DMS79 (cell line): ENCODE measurements around the gene LRFN3.
A peak's percentile ranks its signal among the peaks of the same experiment; 100 is the strongest.
"Not testable (repeated sequence)": the region's sequence is repeated elsewhere in the genome, so short reads cannot be mapped to it uniquely, and the experiment has no call there.

Source experiments
- DNase-seq: peaks from one replicate; lab custom pipeline; 2025; lab: John Stamatoyannopoulos, UW

The LRFN3 gene

DNA sequence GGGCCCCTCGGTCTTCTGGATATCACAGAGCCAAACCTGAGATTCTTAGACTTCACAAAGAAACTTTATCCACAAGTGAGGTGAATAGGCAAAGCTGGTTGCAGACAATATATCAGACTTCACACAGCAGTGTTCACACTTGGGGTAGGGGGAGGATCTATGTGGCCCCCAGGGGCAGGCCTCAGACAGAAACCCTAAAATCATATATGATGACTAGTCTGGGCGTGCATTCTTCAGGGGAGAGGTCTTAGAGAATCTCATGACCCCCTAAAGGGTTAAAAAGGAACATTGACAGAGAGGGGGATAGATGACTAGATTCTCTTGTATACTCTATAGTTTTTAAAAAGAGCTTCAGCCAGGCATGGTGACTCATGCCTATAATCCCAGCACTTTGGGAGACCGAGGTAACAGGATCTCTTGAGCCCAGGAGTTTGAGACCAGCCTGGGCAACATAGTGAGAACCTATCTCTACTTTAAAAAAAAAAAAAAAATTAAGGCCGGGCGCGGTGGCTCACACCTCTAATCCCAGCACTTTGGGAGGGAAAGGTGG, 30.9 kb upstream of the LRFN3 start:
- DNase-seq, result no peak

DNA sequence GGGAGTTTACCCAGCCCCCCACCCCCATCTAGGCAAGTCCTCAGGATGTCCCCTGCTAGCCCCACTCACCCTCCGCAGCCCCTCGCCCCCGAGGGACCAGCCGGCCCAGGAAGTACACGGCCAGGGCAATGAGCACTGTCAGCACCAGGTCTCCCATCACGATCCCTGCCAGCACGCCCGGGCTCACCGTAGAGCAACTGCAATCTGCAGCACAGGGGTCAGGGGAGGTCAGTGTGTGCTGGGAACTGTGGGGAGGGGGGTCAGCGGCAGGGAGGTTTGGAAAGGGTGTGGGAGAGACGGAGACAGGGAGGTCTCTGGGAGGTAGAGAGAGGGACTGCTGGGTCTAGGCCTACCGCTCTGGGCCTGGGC, 28.8 kb upstream of the LRFN3 start:
- no peak for DNase-seq

DNA sequence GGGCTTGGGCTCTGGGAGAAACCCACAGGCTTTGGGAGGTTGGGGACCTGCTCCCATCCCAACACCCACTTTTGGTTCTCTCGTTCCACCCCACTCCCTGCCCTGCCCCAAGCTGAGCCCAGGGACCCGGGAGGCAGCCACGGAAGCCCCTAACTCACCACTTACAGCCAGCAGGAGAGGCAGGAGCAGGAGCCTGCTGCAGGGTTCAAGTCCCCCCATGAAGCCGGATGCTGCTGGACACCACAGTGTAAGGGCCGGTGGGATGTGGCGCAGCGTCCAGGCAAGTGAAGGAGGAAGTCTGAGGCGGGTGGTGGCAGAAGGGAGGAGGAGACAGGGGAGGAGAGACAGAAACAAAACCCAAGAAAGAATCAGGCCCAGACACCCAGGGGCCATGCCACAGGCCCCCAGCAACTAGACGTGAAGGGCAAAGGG, 28.1 kb upstream of the LRFN3 start, which contains the start of gene TYROBP:
TSS of gene TYROBP (minus strand) at position 286 of the 432 bp plus-strand sequence. CDS start at position 219, 67 bp downstream.
- DNase-seq, result no peak

DNA sequence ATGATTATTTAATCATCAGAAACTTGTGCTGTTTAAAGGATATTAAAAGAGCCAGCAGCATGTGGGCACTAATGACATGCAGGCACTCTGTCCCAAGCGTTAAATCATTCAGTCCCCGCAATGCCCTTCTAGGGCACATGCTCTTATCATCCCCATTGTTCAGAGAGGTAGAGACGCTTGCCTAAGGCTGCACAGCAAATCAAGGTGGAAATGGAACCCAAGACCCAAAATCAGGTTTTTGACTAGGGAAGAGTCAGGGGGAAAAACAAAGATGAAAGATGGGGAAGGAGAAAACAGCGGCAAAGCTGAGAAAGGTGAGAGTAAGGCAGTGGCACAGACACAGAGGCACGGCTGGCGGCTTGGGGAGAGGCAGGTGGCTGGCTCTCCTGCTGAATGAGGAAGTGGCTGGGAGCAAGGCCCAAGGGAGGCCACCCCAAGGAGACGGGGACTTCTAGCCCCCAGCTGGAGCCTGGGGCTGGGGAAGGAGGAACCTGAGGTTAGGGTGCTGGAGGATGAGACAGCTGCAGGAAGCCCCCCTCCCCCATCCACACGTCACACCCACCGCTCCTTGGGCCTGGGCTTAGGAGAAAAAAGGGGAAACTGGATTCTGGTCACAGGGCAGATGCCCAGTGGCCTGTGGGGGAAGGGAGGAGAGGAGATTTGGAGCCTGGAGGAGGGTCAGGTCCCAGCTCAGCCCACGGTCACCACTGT, 27.0 kb upstream of the LRFN3 start:
- DNase-seq, result no peak

DNA sequence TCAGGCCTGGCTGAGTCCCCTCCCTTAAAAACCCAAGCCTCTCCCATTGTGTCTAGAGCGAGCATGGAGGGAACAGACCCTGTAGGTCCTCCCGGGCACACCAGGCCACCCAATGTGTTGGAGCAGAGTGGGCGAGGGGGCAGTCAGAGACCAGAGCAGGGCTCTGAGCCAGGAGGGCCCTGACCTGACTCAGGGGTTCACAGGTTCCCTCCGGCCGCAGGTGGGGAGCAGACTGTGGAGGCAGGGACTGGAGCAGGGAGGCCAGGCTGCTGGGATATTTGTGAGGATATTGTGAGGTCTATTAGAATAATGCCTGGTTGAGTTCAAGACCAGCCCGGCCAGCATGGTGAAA, 26.5 kb upstream of the LRFN3 start:
- no peak for DNase-seq

DNA sequence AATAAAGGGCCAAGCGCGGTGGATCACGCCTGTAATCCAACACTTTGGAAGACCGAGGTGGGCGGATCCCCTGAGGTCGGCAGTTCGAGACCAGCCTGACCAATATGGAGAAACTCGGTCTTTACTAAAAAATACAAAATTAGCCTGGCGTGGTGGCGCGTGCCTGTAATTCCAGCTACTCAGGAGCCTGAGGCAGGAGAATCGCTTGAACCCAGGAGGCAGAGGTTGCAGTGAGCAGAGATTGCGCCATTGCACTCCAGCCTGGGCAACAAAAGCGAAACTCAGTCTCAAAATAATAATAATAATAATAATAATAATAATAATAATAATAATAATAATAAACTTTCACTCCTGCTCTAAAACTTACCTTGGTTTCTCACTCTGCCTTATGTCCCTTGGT, 25.8 kb upstream of the LRFN3 start:
- not testable (repeated sequence) for DNase-seq

DNA sequence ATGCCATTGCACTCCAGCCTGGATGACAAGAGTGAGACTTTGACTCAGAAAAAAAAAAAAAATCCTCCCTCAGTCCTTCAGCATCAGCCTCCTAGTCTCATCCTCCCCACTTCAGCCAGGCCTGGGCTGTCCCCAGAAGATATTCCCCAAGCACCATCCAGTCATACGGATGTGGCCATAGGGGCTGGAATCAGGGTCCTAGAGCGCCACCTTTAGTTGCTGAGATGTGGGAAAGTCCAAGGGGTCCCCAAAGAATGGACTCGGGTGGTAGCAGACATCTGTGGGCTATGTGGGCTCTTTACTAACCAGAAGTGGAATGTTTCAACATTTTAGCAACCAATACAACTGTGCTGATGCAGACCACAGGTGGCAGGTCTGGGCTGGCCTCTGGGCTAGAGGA, 25.0 kb upstream of the LRFN3 start:
- no peak for DNase-seq

DNA sequence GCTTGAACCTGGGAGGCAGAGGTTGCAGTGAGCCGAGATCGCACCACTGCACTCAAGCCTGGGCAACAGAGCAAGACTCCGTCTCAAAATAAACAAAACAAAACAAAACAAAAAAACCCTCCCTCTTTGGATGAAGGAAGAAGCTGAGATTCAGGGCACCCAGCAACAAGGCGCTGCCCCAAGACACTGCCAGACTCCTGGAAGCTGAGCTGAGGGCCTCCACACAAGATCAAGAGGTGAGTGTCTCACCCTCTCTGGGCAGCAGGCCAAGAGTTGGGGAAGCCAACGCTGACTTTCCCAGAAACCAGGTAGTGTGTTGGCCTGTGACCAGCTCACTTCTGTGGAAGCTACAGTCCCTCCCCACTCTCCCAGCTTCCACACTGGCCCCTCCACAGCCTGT, 24.4 kb upstream of the LRFN3 start:
- peak; percentile 54 for DNase-seq

DNA sequence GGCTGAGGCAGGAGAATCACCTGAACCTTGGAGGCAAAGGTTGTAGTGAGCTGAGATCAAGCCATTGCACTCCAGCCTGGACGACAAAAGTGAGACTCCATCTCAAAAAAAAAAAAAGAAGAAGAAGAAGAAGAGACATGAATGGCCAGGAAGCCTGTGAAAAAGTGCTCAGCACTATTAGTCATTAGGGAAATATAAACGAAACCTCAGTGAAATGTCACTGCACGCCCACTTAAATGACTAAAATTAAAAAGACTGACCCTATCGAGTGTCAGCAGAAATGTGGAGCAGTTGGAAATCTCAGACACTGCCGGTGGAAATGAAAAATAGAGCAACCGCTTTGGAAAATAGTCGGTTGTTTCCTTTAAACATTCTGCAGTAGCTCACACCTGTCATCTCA, 22.6 kb upstream of the LRFN3 start:
- DNase-seq, result no peak

DNA sequence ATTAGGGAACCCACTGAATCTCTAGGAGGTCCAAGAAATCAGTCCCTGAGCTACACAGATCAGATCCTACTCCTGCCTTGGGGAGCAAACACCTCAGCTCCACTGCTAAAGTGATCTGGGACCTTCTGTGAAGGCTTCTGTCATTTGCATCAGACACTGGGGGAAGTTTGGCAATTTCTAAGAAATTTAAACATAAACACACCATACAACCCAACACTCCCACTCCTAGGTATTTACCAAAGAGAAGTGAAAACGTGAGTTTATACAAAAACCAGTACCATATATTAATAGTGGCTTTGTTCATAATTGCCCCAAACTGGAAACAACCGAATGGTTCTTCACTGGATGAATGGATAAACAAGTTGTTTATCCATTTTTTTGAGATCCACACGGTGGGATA, 20.7 kb upstream of the LRFN3 start:
- no peak for DNase-seq

DNA sequence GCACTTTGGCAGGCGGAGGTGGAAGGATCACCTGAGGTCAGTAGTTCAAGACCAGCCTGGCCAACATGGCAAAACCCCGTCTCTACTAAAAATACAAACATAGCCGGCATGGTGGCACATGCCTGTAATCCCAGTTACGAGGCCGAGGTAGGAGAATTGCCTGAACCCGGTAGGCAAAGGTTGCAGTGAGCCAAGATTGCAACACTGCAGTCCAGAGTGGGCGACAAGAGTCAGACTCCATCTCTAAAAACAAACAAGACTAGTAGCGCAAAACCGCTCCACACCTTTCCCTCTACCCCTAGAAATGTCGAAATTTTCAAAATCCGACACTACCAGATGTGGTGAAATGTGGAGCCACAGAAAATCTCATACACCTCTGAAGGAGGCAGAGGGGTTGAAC, 16.9 kb upstream of the LRFN3 start:
- DNase-seq, result no peak

DNA sequence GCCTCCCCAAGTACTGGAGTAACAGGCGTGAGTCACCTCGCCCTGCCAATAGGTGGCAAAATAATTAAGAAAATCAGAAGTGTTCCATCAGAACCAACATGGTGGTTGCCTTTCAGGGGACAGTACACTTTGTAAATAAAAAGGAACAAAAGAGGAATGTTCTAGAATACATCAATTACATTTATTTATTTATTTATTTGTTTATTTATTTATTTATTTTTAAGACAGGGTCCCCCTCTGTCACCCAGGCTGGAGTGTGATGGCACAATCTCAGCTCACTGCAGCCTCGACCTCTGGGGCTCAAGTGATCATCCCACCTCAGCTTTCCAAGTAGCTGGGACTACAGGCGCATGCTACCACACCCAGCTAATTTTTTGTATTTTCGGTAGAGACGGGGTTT, 15.2 kb upstream of the LRFN3 start:
- DNase-seq, result no peak

DNA sequence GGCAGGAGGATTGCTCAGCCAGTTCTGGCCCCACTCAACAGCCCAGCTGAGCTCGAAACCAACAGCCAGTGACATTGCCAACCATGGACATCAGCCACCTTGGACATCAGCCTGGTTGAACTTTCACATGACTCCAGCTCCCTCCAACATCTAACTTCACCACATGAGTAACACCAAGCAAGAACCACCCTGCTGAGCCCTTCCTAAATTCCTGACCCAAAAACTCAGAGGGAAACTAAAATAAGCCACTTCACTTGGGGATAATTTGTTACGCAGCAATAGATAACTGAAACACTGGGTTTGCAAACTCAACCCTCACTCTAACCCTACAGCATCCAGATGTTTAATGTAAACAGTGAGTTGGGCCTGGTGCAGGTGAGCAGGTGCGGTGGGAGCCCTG, 10.7 kb upstream of the LRFN3 start:
- no peak for DNase-seq

DNA sequence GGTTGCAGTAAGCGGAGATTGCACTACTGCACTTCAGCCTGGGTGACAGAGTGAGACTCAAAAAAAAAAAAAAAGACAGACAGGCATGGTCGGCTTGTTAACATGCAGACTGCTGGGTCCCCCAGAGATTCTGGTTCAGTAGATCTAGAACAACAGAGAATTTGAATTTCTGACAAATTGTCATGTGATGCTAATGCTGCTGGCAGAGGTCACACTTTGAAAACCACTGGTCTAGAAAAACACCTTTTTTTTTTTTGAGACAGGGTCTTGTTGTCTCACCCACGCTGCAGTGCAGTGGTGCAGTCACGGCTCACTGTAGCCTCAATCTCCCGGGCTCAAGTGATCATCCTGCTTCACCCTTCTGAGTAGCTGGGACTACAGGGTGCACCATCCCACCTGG, 7.7 kb upstream of the LRFN3 start:
- no peak for DNase-seq

DNA sequence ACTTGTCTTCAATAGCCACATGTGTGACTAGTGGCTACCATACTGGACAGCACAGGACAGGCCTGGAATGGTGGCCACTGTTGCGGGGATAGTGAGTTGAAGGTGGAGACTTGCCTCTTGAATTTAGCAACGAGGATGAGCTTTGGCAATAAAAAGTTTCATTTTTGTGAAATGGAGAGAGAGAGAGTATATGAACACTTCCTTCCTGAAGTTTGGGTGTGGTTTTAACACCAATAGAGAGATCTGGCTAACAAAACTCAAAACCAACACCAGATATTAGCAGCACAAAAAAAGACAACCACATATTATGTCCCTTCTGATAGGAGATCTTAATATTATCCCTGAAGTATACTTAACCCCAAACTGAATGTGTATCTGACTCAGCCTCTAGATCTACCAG, 6.3 kb upstream of the LRFN3 start:
- no peak for DNase-seq

DNA sequence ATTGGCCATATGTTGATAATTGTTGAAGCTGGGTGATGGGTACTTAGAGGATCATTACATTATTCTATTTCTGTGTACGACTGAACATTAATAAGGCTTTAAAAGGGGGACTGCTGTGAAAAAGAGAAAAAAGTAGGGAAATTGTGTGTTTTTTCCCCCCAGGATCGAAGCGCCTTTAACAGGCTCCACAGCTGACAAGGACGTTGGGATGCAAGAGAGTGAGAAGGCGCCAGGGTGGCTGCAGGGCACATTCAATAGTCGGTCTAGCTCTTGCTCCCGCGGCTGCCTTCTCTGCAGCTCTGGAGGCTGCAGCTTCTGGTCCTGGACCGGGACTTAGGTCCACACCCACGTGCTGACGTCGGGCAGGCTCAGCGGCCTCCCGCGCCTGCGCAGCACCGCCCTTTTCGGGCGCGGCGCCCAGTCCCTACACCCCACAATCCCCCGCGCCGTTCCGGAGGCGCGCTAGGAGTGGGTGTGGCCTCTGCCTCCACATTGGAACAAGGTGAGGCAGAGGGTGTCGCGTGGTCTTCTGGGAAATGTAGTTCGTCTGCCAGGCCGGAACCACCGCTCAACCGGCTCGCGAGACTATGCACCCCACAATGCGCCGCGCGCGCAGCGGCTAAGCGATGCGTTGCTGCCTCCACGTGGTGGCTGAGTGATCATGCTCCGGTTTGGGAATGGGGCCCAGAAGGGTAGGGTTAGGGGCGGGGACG, 4.9 kb upstream of the LRFN3 start:
- peak; percentile 98 for DNase-seq

DNA sequence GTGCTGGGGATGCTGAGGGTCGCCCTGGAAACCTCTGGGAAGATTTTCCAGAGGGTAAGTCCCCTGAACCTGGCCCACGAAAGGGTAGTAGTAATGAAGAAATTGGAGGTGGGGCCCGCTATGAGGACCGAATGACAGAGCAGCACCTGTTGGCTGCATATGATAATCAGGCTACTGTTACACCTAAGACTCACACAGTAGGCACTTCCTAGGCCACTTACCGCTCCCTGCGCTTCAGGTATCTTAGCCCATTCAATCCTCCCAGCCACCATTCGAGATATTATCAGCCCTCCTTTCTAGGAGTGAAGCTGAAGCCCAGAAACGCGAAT, 4.3 kb upstream of the LRFN3 start:
- DNase-seq, result no peak

DNA sequence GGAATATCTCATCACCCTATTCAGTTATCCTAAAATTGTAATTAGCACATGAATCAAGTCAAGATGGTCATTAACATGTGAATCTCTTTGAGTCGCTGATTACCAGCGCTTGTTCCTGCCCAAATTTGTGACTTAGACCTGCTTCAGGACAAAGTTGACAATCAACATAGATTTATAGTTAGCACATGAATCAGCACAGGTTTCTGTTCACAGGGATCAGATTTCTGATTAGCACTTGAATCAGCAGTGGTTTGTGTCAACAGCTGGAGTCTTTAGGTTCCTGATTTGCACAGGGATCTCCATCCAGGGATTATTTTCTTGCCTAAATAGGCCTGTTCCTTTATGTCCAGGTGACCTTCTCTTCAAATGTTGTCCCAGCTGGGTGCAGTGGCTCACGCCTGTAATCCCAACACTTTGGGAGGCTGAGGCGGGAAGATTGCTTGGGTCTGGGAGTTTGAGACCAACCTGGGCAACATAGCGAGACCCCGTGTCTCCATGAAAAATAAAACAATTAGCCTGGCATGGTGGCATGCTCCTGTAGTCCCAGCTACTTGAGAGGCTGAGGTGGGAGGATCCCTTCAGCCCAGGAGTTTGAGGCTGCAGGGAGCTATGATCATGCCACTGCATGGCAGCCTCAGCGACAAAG, 3.8 kb upstream of the LRFN3 start:
- DNase-seq, result no peak

DNA sequence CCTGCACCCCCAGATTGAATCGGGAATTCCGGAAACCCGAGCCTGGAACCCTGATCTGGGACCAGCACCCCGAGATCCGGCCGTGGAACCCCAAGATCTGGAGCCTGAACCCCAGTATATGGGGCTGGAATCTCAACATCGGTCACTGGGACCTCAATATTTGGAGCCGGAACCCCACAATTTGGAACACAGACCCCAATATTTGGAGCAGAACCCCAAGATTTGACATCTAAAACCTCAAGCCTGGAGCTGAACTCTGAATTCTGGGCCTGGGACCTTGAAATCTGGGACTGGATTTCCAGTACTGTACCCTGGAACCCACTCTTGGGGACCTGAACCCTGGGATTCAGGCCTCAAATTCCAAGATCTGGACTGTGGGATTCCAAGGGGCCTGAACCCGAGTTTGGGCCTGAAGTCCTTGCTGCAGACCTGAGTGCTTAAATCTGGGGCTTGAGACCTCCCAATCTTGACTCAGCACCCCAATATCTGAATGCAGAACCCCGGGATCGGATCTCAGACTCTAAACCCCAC, 629 bp downstream of the LRFN3 start:
- no peak for DNase-seq

DNA sequence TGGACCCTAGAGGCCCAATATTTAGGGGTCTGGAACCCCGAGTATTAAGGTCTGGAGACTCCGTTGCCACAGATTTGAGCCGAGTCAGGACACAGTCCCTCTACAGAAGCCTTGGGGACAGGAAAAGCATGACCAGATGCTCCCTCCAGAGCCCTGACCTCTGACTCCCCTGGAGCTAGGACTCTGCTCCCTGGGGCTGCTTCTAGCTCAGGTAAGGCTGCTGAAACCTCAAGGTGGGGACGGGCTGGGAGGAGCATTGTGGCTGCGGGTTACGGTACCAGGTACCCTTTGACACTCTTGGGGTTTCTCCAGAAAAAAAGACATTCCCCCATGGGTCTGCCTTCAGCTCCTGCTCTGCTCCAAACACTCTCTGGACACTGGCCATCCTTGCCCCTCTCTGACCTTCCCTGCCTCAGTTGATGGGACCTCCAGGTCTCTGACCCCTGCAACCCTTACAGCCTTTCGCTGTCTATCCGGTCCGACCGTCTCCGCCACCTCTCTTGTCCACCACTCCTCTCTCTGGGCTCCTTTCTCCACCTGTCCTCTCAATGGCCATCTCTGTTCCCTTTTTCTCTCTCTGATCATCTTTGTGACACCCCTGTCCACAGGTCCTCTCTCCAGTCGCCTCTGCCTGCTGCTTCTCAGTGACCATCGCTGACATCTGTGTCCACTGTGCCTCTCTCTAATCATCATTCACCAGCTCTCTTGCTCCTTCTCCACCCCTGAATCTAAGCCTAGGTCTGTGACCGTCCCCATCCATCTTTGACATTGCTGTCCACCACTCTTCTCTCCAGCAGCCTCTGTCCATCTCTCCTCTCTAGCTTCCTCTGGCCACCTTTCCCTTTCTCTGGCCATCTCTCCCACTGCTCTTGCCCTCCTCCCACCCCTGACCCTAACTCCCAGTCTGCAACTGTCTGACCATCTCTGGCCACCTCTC, 1.4 kb downstream of the LRFN3 start:
- DNase-seq, result no peak

DNA sequence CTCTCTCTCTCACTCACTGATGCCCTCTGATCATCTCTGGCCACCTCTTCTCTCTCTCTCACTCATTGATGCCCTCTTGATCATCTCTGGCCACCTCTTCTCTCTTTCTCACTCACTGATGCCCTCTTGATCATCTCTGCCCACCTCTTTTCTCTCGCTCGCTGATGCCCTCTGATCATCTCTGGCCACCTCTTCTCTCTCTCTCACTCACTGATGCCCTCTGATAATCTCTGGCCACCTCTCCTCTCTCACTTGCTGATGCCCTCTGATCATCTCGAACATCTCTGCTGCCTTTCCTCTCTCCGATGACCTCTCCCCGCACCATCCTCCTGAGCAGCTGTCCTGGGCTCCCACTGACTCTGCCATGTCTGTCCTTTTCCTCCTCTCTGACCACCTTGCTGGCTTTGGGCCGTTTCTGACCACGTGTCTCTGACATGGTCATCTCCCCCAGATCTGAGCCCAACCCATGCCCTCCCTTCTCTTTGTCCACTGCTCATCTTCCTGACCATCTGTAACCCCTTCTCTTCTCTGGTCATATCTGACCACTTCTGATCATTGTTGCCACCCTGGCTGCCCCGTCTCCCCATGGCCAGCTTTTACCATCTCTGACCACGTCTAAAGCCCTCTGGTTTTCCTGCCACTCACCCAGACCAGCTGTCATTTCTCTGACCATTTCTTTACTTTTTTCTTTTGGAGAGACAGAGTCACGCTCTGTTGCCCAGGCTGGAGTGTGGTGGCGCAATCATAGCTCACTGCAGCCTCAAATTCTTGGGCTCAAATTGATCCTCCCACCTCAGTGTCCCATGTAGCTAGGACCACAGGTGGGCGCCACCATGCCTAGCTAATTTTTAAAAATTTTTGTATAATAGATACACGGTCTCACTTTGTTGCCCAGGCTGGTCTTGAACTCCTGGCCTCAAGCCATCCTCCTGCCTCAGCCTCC, 2.4 kb downstream of the LRFN3 start:
- DNase-seq, result no peak
